ENCODE data around the gene TMEM266.

Gene TMEM266

DNA sequence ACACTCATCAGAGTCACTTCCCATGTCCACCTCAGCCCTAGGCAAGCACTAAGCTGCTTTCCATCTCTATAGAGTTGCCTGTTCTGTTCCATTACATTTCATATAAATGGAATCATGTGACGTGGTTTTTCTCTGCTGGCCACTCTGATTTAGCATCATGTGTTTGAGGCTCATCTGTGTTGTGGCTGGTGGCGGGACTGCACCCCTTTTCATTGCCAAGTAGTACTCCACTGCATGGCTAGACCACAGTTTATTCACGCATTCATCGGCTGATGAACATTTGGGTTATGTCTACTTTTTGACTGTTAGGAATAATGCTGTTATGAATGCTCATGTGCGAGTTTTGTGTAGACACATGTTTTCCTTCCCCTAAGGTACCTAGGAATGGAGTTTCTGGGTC is 114.9 kb downstream of the TMEM266 start:
- 0 out of 2 replicates have a peak, but pooled peaks cover 6% of the 10 kb centered on the region for H3K27me3 ChIP-seq (replicated peaks; ENCODE audit: insufficient read depth, low read length)
- no peaks in the 10 kb centered on the region for H3K79me2 ChIP-seq (ENCODE audit: low read length)
- H3K9ac ChIP-seq (ENCODE audit: low read length) = no peak overlapping the region
- no peak overlapping the region for H3K27ac ChIP-seq (ENCODE audit: low read length)
- H3K9me3 ChIP-seq (replicated peaks; ENCODE audit: insufficient read depth, low read length) = no peaks in the 10 kb centered on the region
- no peaks in the 10 kb centered on the region for H3K36me3 ChIP-seq (replicated peaks; ENCODE audit: insufficient read depth, low read length)
- H3K4me2 ChIP-seq (ENCODE audit: low read depth, low read length) = no peak overlapping the region
- no peak for DNase-seq
- no peak overlapping the region for H2AFZ ChIP-seq (ENCODE audit: low read length)
- H3K9me2 ChIP-seq (replicated peaks; ENCODE audit: insufficient read depth, low read length) = no peaks in the 10 kb centered on the region
- TF ChIP-seq EZH2phosphoT487 (IDR thresholded peaks at IDR 0.05; ENCODE audit: low read length) (no peak), EZH2 (optimal IDR thresholded peaks at IDR 0.05; ENCODE audit: low read depth, low read length) (no peak)
- TF ChIP-seq, protein P1, sequence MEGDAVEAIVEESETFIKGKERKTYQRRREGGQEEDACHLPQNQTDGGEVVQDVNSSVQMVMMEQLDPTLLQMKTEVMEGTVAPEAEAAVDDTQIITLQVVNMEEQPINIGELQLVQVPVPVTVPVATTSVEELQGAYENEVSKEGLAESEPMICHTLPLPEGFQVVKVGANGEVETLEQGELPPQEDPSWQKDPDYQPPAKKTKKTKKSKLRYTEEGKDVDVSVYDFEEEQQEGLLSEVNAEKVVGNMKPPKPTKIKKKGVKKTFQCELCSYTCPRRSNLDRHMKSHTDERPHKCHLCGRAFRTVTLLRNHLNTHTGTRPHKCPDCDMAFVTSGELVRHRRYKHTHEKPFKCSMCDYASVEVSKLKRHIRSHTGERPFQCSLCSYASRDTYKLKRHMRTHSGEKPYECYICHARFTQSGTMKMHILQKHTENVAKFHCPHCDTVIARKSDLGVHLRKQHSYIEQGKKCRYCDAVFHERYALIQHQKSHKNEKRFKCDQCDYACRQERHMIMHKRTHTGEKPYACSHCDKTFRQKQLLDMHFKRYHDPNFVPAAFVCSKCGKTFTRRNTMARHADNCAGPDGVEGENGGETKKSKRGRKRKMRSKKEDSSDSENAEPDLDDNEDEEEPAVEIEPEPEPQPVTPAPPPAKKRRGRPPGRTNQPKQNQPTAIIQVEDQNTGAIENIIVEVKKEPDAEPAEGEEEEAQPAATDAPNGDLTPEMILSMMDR (IDR thresholded peaks at IDR 0.05; ENCODE audit: low read length) = no peak
- H3F3A ChIP-seq (ENCODE audit: insufficient read depth, low read length) = no peaks in the 10 kb centered on the region
- H4K20me1 ChIP-seq (ENCODE audit: insufficient read depth, low read length) = no peaks in the 10 kb centered on the region
- H3K4me3 ChIP-seq (ENCODE audit: low read length) = no peak overlapping the region
- H3K4me1 ChIP-seq (ENCODE audit: low read length) = no peaks in the 10 kb centered on the region

DNA sequence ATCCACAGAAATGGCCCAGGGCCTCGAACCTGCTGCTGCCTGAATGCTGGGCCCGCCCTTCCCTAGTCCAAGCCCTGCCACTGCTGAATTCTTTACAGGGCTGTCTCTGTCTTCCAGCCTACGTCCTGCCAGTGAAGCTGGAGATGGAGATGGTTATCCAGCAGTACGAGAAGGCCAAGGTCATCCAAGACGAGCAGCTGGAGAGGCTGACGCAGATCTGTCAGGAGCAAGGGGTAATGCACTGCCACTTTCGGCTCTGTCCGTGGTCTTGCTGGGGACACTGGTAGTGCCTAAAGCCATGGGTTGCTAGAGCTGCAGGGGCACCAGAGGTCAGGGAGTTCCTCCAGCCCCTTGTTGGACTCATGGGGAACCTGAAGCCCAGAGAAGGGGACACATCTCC is 115.7 kb downstream of the TMEM266 start:
- H3K79me2 ChIP-seq (ENCODE audit: low read length) = no peaks in the 10 kb centered on the region
- H3K9me2 ChIP-seq (replicated peaks; ENCODE audit: insufficient read depth, low read length) = no peaks in the 10 kb centered on the region
- H3K36me3 ChIP-seq (replicated peaks; ENCODE audit: insufficient read depth, low read length) = no peaks in the 10 kb centered on the region
- no peak for TF ChIP-seq EZH2 (optimal IDR thresholded peaks at IDR 0.05; ENCODE audit: low read depth, low read length)
- no peak for TF ChIP-seq EZH2phosphoT487 (IDR thresholded peaks at IDR 0.05; ENCODE audit: low read length)
- TF ChIP-seq, protein P1 (IDR thresholded peaks at IDR 0.05; ENCODE audit: low read length) = no peak
- H3K9me3 ChIP-seq (replicated peaks; ENCODE audit: insufficient read depth, low read length) = no peaks in the 10 kb centered on the region
- H3K4me3 ChIP-seq (ENCODE audit: low read length) = no peak overlapping the region
- H3K4me2 ChIP-seq (ENCODE audit: low read depth, low read length) = no peak overlapping the region
- no peaks in the 10 kb centered on the region for H3F3A ChIP-seq (ENCODE audit: insufficient read depth, low read length)
- no peak overlapping the region for H2AFZ ChIP-seq (ENCODE audit: low read length)
- no peak for DNase-seq
- H3K27me3 ChIP-seq (replicated peaks; ENCODE audit: insufficient read depth, low read length) = 0 out of 2 replicates have a peak, but pooled peaks cover 6% of the 10 kb centered on the region
- H4K20me1 ChIP-seq (ENCODE audit: insufficient read depth, low read length) = no peaks in the 10 kb centered on the region
- no peak overlapping the region for H3K27ac ChIP-seq (ENCODE audit: low read length)
- no peaks in the 10 kb centered on the region for H3K4me1 ChIP-seq (ENCODE audit: low read length)
- H3K9ac ChIP-seq (ENCODE audit: low read length) = no peak overlapping the region

DNA sequence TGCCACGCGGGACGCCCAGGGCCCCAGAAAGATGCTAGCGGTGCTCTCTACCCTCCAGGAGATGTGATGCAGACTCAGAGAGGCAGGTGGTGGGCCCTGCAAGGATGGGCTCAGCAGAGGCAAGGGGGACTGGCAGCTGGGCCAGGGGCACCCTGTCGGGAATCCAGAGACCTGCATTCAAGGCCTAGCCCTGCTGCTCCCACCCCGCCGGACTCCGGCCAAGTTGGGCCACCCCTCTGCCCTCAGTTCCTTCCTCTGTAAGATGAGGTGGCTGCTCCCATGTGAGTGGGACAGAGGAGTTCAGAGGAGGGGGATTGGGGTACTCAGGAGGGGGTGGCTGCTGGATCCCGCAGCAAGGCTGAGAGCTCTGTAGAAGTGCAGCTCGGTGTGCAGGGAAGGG is 116.3 kb downstream of the TMEM266 start:
- TF ChIP-seq, protein P1 (IDR thresholded peaks at IDR 0.05; ENCODE audit: low read length) = no peak
- TF ChIP-seq EZH2phosphoT487 (IDR thresholded peaks at IDR 0.05; ENCODE audit: low read length) = no peak
- no peak for TF ChIP-seq EZH2 (optimal IDR thresholded peaks at IDR 0.05; ENCODE audit: low read depth, low read length)
- Histone ChIP-seq H3K9me2 (replicated peaks; ENCODE audit: insufficient read depth, low read length) (no peaks in the 10 kb centered on the region), H3K79me2 (ENCODE audit: low read length) (no peaks in the 10 kb centered on the region), H3K4me3 (ENCODE audit: low read length) (no peak overlapping the region), H3K9me3 (replicated peaks; ENCODE audit: insufficient read depth, low read length) (no peaks in the 10 kb centered on the region), H3F3A (ENCODE audit: insufficient read depth, low read length) (no peaks in the 10 kb centered on the region), H3K27me3 (replicated peaks; ENCODE audit: insufficient read depth, low read length) (0 out of 2 replicates have a peak, but pooled peaks cover 6% of the 10 kb centered on the region), H2AFZ (ENCODE audit: low read length) (no peak overlapping the region), H3K9ac (ENCODE audit: low read length) (no peak overlapping the region), H3K4me1 (ENCODE audit: low read length) (no peaks in the 10 kb centered on the region), H4K20me1 (ENCODE audit: insufficient read depth, low read length) (no peaks in the 10 kb centered on the region), H3K27ac (ENCODE audit: low read length) (no peak overlapping the region), H3K36me3 (replicated peaks; ENCODE audit: insufficient read depth, low read length) (no peaks in the 10 kb centered on the region), H3K4me2 (ENCODE audit: low read depth, low read length) (no peak overlapping the region)
- DNase-seq = no peak

All from MM.1S (cell line).